Activated CD8-positive, alpha-beta memory T cell treated with anti-CD3 and anti-CD28 coated beads, Interleukin-2, amount 50 U/mL, for 4 hours (primary cell): ENCODE results near the gene ARSA.

Source experiments
- DNase-seq: peaks from one replicate; pipeline ENCODE4 v3.0.0-alpha.2; 2020

ARSA gene

DNA sequence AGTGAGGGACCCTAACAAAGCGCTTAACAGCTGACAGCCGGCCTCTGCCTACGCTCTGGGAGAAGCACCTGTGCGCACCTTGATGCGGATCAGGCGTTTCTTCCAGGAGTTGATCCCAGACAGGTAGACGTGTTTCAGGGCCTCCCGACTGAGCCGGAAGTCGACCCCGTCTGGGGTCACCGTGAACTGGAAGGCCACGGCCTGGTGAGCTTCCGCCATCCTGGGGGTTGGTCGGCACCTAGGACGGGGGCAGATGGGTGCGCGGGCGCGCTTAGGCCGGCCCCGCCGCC, 50.3 kb downstream of the ARSA start:
- no peak for DNase-seq

- DNase-seq: no peak
These were observed 50.9 kb downstream of the ARSA start for GRCh38 chr22:50576806-50577696.

- no peak for DNase-seq
These were observed 51.9 kb downstream of the ARSA start for GRCh38 chr22:50576070-50576469.

GRCh38 chr22:50575426-50575941, 52.5 kb downstream of the ARSA start:
- DNase-seq: no peak
